Stimulated activated effector memory CD8-positive, alpha-beta T cell treated with anti-CD3 and anti-CD28 coated beads, Interleukin-12 subunit alpha, Interleukin-12 subunit beta, amount 100 ng/mL, for 72 hours (primary cell): Measurements from ENCODE around the gene CENPA.
A peak's percentile ranks its signal among the peaks of the same experiment; 100 is the strongest.
"Not testable (repeated sequence)": the region's sequence is repeated elsewhere in the genome, so short reads cannot be mapped to it uniquely, and the experiment has no call there.

Source experiments
- ATAC-seq: fragments of 150-1000 bp; cut with Tn5 transposase; 2 replicates; pipeline ENCODE4 v1.10.0; 2021
- DNase-seq, 2 donors: peaks; one replicate each; pipeline ENCODE4 v3.0.0; 2021 to 2022; ENCODE audit warnings: low spot score in 2 of 2
- H3K27ac Mint-ChIP-seq: one replicate; pipeline ENCODE4 v1.8.0; 2022; ENCODE audit warnings: mild to moderate bottlenecking, mixed read lengths
- H3K36me3 Mint-ChIP-seq: one replicate; pipeline ENCODE4 v1.8.0; 2022; ENCODE audit warnings: mild to moderate bottlenecking, mixed read lengths
- H3K4me1 Mint-ChIP-seq: one replicate; pipeline ENCODE4 v1.8.0; 2022; ENCODE audit warnings: mixed read lengths
- H3K4me3 Mint-ChIP-seq: one replicate; pipeline ENCODE4 v1.8.0; 2022; ENCODE audit warnings: mild to moderate bottlenecking, mixed read lengths
- H3K9me3 Mint-ChIP-seq: one replicate; pipeline ENCODE4 v1.8.0; 2022; ENCODE audit warnings: mixed read lengths

Gene CENPA

GRCh38 chr2:26805241-26805676, 19.4 kb downstream of the CENPA start:
- no peak for DNase-seq
- Mint-ChIP-seq H3K4me1 (no peaks in the 10 kb centered on the region), H3K36me3 (no peaks in the 10 kb centered on the region), H3K4me3 (no peak overlapping the region), H3K27ac (no peak overlapping the region), H3K9me3 (no peaks in the 10 kb centered on the region)
- ATAC-seq = peak; percentile 81

GRCh38 chr2:26807788-26808460, 22.1 kb downstream of the CENPA start:
- DNase-seq = no peak
- Mint-ChIP-seq H3K36me3 (no peaks in the 10 kb centered on the region), H3K9me3 (no peaks in the 10 kb centered on the region), H3K27ac (no peak overlapping the region), H3K4me3 (no peak overlapping the region), H3K4me1 (no peaks in the 10 kb centered on the region)
- no peak for ATAC-seq

DNA sequence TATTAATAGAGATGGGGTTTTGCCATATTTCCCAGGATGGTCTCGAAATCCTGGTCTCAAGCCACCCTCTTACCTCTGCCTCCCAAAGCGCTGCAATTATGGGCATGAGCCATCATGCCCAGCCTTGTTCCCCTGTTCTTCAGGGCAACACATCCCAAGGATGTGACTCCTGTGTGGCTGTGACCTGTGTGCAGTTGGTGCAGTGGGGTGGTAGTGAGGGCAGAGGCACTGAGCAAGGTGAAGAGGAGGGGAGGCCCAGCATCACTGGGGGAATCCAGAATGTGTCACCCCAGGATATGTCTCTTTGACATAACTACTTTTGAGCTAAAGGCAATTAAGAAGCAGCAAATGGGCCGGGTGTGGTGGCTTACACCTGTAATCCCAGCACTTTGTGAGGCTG, 23.4 kb downstream of the CENPA start:
- no peak overlapping the region for H3K4me3 Mint-ChIP-seq
- no peak for ATAC-seq

GRCh38 chr2:26809876-26810577, 24.2 kb downstream of the CENPA start:
- H3K36me3 Mint-ChIP-seq = no peaks in the 10 kb centered on the region
- no peak for ATAC-seq
- no peak for DNase-seq
- no peaks in the 10 kb centered on the region for H3K9me3 Mint-ChIP-seq
- H3K4me3 Mint-ChIP-seq = no peak overlapping the region
- no peaks in the 10 kb centered on the region for H3K4me1 Mint-ChIP-seq
- H3K27ac Mint-ChIP-seq = no peak overlapping the region

More for the DNA sequence above, 23.4 kb downstream of the CENPA start:
- H3K9me3 Mint-ChIP-seq = no peaks in the 10 kb centered on the region
- no peak overlapping the region for H3K27ac Mint-ChIP-seq
- DNase-seq = no peak
- no peaks in the 10 kb centered on the region for H3K36me3 Mint-ChIP-seq
- no peaks in the 10 kb centered on the region for H3K4me1 Mint-ChIP-seq

DNA sequence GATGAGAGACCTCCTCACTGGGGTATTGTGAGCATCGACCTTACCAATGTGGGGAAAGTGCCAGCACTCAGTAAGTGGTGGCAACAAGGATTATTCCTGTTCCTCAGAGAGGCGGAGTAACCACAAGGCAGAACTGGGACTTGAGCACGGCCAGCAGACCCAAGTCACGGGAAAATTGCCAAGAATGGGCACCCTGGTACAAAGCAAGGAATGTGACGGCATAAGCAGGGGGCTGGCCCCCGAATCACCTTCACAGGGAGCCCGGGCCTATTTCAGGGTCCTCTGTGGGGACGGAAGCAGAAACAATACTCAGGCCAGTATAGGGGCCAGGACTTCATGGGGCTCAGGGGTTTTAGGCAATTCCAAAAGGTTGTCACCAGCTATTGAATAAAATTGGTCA, 25.4 kb downstream of the CENPA start:
- ATAC-seq (no peak), DNase-seq (no peak)
- H3K9me3 Mint-ChIP-seq = no peaks in the 10 kb centered on the region
- no peak overlapping the region for H3K4me3 Mint-ChIP-seq
- H3K4me1 Mint-ChIP-seq = no peaks in the 10 kb centered on the region
- H3K36me3 Mint-ChIP-seq = no peaks in the 10 kb centered on the region
- H3K27ac Mint-ChIP-seq = no peak overlapping the region

DNA sequence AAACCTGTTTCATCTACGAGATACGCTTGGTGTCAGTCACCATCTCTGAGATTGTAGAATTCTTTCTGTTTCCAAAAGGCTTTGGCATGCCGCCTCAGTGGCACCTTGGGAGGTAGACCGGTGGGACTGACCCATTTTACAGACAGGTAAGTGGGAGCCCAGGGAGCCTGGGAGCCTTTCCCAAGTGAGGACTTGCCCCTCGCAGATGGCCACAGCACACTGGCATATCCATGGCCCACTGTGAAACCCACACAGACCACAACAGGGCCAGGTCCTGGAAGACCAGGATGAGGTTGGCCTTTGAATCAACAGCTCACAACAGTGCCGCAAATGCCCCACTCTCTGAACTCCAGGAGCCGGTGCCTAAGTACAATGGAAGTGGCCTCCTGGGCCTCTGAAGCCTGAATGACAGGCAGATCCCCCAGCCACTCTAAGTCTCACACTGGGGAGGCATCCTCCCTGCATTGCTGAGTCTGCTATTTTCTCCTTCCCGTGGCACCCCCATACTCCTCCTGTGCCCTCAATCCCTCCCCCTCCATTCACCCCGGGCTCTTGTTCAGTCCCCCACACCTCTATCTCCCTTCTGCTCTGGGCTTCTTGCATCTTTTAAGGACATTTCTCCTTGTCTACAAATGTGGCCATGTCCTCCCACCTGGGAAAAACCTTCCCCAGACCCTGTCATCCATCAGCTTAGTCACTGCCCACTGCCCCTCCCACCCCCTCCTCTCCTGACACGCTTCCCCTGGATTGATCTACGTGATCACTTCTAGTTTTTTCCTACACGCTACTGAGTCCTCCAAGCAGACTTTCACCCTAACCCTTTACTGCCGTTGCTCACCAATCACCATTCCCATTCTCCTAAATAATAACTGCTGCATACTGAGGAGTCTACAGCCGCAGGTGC, 26.2 kb downstream of the CENPA start:
- no peaks in the 10 kb centered on the region for H3K9me3 Mint-ChIP-seq
- no peak overlapping the region for H3K4me3 Mint-ChIP-seq
- no peak for ATAC-seq
- no peaks in the 10 kb centered on the region for H3K36me3 Mint-ChIP-seq
- no peak for DNase-seq
- no peak overlapping the region for H3K27ac Mint-ChIP-seq
- H3K4me1 Mint-ChIP-seq = no peaks in the 10 kb centered on the region

DNA sequence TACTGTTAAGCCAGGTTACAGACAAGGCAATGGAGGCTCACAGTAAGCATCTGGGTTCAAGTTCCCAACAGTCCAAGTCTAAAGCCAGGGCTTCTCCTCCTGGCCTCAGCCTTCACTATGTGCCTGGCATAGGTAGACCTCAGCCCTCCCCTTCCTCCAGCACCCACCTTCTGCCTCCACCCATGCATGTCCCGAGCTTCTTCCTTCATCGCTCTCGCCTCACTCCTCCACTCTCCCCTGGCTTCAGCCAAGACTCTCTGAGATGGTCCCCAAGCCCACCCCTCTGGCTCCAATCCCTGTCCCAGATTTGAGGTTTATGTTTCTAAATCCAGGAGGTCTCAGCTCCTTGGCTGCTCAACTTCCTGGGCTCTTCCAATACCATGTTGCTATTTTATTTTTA, 26.9 kb downstream of the CENPA start:
- H3K4me1 Mint-ChIP-seq = no peaks in the 10 kb centered on the region
- no peak for DNase-seq
- no peaks in the 10 kb centered on the region for H3K9me3 Mint-ChIP-seq
- H3K27ac Mint-ChIP-seq = peak overlapping the region; percentile 11
- no peak overlapping the region for H3K4me3 Mint-ChIP-seq
- H3K36me3 Mint-ChIP-seq = no peaks in the 10 kb centered on the region
- ATAC-seq = no peak

GRCh38 chr2:26814072-26814765, 28.4 kb downstream of the CENPA start:
- not testable (repeated sequence) for ATAC-seq

DNA sequence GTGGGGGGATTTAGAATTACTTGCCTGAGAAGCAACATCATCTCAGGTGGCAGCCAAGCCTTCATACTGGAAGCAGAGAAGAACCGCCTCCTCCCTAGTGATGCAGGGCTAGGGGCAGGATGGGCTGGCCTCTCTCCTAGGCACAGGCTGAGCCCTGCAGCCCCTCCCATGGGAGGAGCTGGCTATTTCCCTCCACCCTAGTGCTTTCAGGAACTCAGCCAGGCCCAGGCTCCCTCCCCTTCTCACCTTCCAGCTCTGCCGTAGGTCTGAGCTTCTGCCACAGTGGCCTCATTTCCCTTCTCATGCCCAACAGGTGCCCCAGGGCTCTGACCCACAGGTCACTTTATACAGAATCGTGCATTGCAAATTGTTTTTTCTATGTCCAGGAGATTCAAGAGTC, 31.0 kb downstream of the CENPA start:
- Mint-ChIP-seq H3K27ac (no peak overlapping the region), H3K9me3 (no peaks in the 10 kb centered on the region), H3K4me1 (no peaks in the 10 kb centered on the region), H3K4me3 (no peak overlapping the region), H3K36me3 (no peaks in the 10 kb centered on the region)
- ATAC-seq (peak; percentile 24), DNase-seq (no peak)

More at GRCh38 chr2:26814072-26814765, 28.4 kb downstream of the CENPA start:
- not testable (repeated sequence) for H3K27ac Mint-ChIP-seq, H3K36me3 Mint-ChIP-seq, H3K4me3 Mint-ChIP-seq, DNase-seq, H3K4me1 Mint-ChIP-seq, H3K9me3 Mint-ChIP-seq

- Mint-ChIP-seq H3K4me3 (no peak overlapping the region), H3K9me3 (no peaks in the 10 kb centered on the region), H3K4me1 (no peaks in the 10 kb centered on the region), H3K36me3 (no peaks in the 10 kb centered on the region), H3K27ac (no peak overlapping the region)
- no peak for ATAC-seq
- DNase-seq = no peak
These were observed 32.4 kb downstream of the CENPA start for GRCh38 chr2:26818255-26818654.

- no peak for ATAC-seq
- H3K9me3 Mint-ChIP-seq = no peaks in the 10 kb centered on the region
- no peak overlapping the region for H3K4me3 Mint-ChIP-seq
- no peaks in the 10 kb centered on the region for H3K36me3 Mint-ChIP-seq
- DNase-seq = no peak
- H3K27ac Mint-ChIP-seq = no peak overlapping the region
- H3K4me1 Mint-ChIP-seq = no peaks in the 10 kb centered on the region
These were observed 33.1 kb downstream of the CENPA start for GRCh38 chr2:26818972-26819371.

- DNase-seq (no peak), ATAC-seq (no peak)
- Mint-ChIP-seq H3K27ac (no peak overlapping the region), H3K9me3 (no peaks in the 10 kb centered on the region), H3K36me3 (no peaks in the 10 kb centered on the region), H3K4me3 (no peak overlapping the region), H3K4me1 (no peaks in the 10 kb centered on the region)
These were observed 35.1 kb downstream of the CENPA start for GRCh38 chr2:26820932-26821331.

DNA sequence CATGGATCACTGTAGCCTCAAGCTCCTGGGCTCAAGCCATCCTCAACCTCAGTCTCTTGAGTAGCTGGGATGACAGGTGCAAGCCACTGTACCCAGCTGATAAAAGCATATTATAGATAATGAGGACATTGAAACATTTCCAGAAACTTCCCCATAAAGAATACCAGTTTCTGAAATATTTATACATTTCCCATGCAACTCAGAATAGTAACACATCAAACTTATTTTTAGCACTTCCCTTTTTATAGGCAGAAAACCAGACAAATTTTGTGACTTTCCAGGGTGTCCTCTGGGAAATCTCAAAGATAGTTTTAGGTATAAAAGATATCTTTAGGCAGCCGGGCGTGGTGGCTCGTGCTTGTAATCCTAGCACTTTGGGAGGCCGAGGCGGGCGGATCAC, 37.0 kb downstream of the CENPA start:
- Mint-ChIP-seq H3K36me3 (no peaks in the 10 kb centered on the region), H3K4me3 (no peak overlapping the region), H3K27ac (no peak overlapping the region), H3K9me3 (no peaks in the 10 kb centered on the region), H3K4me1 (no peaks in the 10 kb centered on the region)
- ATAC-seq (no peak), DNase-seq (no peak)

DNA sequence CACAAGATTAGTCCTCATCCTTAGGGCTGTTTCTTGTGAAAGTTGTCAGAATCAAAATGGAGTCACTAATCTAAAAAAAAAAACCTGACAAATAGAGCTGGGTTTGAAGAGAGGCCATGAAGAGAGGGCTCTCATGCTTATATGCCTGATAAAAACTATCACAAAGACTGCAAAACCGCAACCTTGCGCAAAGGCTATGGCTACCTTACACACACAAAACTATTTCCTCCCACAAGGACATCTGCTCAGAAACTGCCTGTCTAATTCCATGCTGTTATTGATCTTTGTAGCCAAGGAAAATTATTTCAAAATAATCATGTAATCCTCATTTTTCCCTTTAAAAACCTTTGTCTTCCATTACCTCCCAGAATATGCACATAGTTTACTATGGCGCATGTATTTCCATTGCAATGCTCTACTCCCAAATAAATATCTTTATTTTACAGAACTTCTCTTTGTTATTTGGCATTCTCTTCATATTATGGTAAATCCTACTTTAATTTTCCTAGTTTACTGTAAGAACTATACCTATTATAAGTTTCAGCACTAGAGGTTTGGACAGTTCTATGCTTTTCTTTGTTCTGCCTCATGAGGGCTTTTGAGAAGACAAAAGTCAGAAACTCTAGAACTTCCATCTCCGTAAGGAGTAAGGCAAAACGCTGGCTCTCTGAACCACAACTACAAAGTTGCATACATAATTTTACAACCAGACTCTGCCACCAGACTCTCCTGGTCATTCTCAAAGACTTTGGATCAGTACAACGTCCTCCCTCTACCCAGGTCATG, 52.5 kb downstream of the CENPA start:
- no peaks in the 10 kb centered on the region for H3K4me1 Mint-ChIP-seq

More for the DNA sequence above, 52.5 kb downstream of the CENPA start:
- ATAC-seq = no peak
- no peaks in the 10 kb centered on the region for H3K9me3 Mint-ChIP-seq
- no peaks in the 10 kb centered on the region for H3K36me3 Mint-ChIP-seq
- H3K4me3 Mint-ChIP-seq = no peak overlapping the region
- no peak for DNase-seq
- H3K27ac Mint-ChIP-seq = no peak overlapping the region
